ENCODE measurements around the gene WDR45. TPM values are rescaled to one million over a fixed set of nuclear protein-coding genes. Genes with fewer than 3 reads are reported as not detected.
A peak's percentile ranks its signal among the peaks of the same experiment; 100 is the strongest.

WDR45 gene
- total and polyA plus RNA-seq, 2 of the 4 experiments (the other 2 are of a cell fraction) = 40.7 to 67.4 TPM

DNA sequence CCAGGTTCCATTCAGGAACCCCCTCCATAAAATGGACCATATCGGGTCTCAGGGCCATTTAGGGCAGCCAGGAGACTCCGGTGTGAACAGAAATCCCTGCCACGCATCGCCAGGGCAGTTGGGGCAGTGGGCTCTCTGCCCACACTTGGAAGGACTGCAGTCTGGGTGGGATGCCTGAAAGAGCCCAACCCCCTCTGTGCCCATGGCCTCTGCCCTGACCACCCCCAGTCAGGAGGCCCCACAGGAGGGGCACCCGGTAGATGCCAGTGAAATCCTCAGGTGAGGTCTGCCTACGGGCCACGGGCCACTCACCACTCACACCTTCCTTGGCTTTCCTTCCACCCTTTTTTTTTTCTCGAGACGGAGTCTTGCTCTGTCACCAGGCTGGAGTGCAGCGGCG, 10.6 kb downstream of the WDR45 start:
- Histone ChIP-seq H2AK5ac (ENCODE audit: low read depth, low read length) (no peak overlapping the region), H2BK120ac (ENCODE audit: low read depth, low read length) (no peak overlapping the region), H4K20me1 (ENCODE audit: insufficient read depth, low read length) (no peaks in the 10 kb centered on the region), H2BK20ac (ENCODE audit: low read depth, low read length) (no peak overlapping the region), H2AK9ac (replicated peaks; ENCODE audit: low read depth, low read length, poor library complexity) (no peak overlapping the region), H3K4me3 (ENCODE audit: insufficient read depth, low read depth, low read length) (no peak overlapping the region), H3K4me1 (ENCODE audit: control insufficient read depth, insufficient read depth, low read length) (no peaks in the 10 kb centered on the region), H3K79me1 (ENCODE audit: low read depth in 1 of 2, low read length in 2 of 2) (peaks cover 0 to 27% of the 10 kb centered on the region in 2 experiments; a peak in 2 of 4 replicates), H3K27ac (ENCODE audit: insufficient read depth, low read length) (no peak overlapping the region), H3K4ac (ENCODE audit: low read depth, low read length) (no peak overlapping the region), H3K14ac (replicated peaks; ENCODE audit: low read depth, low read length) (no peak overlapping the region), H3K36me3 (ENCODE audit: control insufficient read depth, insufficient read depth, low read length) (peaks cover 8% of the 10 kb centered on the region; the same call in 1 of the 2 replicates), H3K9me3 (ENCODE audit: control insufficient read depth, insufficient read depth, low read length) (peaks cover 2% of the 10 kb centered on the region; the same call in 1 of the 2 replicates), H4K8ac (ENCODE audit: low read depth in 2 of 2, low read length in 2 of 2) (no peak overlapping the region), H2AFZ (replicated peaks; ENCODE audit: low read length, poor library complexity) (peak overlapping the region; percentile 39), H3K23ac (ENCODE audit: low read depth, low read length) (no peak overlapping the region), H3K27me3 (ENCODE audit: control insufficient read depth, insufficient read depth, low read length) (no peaks in the 10 kb centered on the region), H3K9ac (ENCODE audit: low read depth, low read length) (no peak overlapping the region), H4K5ac (ENCODE audit: low read depth, low read length) (no peak overlapping the region), H3K9me1 (ENCODE audit: insufficient read depth, low read length) (0 out of 2 replicates have a peak, but pooled peaks cover 5% of the 10 kb centered on the region), H3K18ac (ENCODE audit: low read depth, low read length) (no peak overlapping the region), H3K4me2 (ENCODE audit: low read depth, low read length) (no peak overlapping the region), H3K56ac (ENCODE audit: extremely low read depth, insufficient read depth, low read length) (no peak overlapping the region), H2BK5ac (ENCODE audit: low read depth, low read length, poor library complexity, severe bottlenecking) (no peak overlapping the region), H4K91ac (ENCODE audit: insufficient read depth, low read depth, low read length) (no peak overlapping the region), H2BK15ac (ENCODE audit: low read depth, low read length) (no peak overlapping the region)
- ChIA-PET CTCF (no interaction called here), POLR2A (ENCODE audit: unreplicated experiment) (no interaction called here)
- 100% methylated on average over 2 of the region's 11 CpGs; no CpG with 5 or more reads in 1 of the 2 experiments for WGBS, 2 experiments (ENCODE audit: extremely low coverage in 2 of 2, insufficient read length in 1 of 2)
- intact Hi-C loops (cut with micrococcal nuclease) = no loop called here
- ATAC-seq (ENCODE audit: low read depth) (no peak), DNase-seq (no peak)
- dilution Hi-C loops (cut with HindIII; ENCODE audit: low sequenced_read_pairs, unreplicated experiment) = no loop called here
- BruUV-seq (replicated peaks) = no TSS peak
- no peak for TF ChIP-seq BHLHE40 (IDR thresholded peaks at IDR 0.05; ENCODE audit: low read depth, low read length)
- in situ Hi-C loops (cut with MboI; ENCODE audit: low sequenced_read_pairs) = loop anchor here (25.0 kb wide), 1 partner anchor 107 kb away; the partner anchor contains the start of genes KCND1 and OTUD5

All from IMR-90 (cell line).